Measurements from ENCODE around the gene N4BP2.

GRCh38 chr4:40149960-40150385 lies 93.3 kb downstream of the N4BP2 start:
- peak; percentile 60 to 81 (median 71) for TF ChIP-seq CTCF (IDR thresholded peaks at IDR 0.05)
- no peak for TF ChIP-seq EP300 (IDR thresholded peaks at IDR 0.05)
- no peak for TF ChIP-seq POLR2A (IDR thresholded peaks at IDR 0.05)

Measured in tibial nerve (tissue), 4 donors.